Measurements from ENCODE around the gene ENPP3. TPM values are rescaled to one million over a fixed set of nuclear protein-coding genes. Genes with fewer than 3 reads are reported as not detected.

The ENPP3 gene
- polyA plus RNA-seq, 3 donors: not detected

DNA sequence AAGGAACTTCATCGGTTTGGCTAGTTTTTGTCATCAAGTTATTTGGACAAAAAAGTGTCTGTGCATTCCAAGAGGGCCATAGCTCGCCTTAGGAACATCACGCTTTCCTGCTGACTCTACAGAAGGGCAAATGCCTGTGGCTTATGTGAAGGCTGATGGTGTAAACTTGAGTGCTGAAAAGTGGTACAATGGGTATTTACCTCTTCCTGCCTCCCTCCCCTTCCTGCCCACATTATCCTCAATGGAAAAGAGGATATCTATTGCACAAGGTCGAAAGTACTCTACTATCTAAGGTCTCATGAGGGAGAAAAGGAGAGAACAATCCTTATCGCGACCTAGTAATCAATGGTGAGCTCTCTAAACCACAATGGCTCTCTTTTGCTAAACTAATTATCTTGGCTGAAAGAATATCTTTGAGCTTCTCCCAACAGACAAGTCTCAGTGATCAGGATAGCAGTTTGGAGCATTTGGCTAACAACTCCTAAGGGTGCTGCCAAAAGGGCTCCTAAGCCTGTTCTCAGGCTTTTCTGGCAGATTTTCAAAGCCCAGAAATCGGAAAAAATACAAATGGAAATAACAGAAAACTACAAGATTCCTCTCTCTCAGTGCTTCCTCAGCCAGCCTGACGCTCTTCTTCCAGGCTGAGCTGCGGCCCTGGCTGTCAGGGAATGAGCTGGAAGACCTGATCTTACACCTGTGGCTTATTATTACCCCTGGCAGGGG, 128.1 kb downstream of the ENPP3 start:
- Mint-ChIP-seq H3K27me3 (ENCODE audit: low read depth in 3 of 3) (peaks cover 0 to 3% (median 2%) of the 10 kb centered on the region in 3 donors), H3K36me3 (no peaks in the 10 kb centered on the region), H3K4me1 (no peaks in the 10 kb centered on the region), H3K9me3 (peaks cover 0 to 3% (median 0%) of the 10 kb centered on the region in 7 donors), H3K4me3 (no peak overlapping the region), H3K27ac (no peak overlapping the region)
- Histone ChIP-seq H3K4me3 (replicated peaks in 1 of 3; ENCODE audit: low read depth in 2 of 3, low read length in 3 of 3) (no peak overlapping the region), H4K20me1 (ENCODE audit: insufficient read depth, low read length) (no peaks in the 10 kb centered on the region), H3K27me3 (ENCODE audit: control insufficient read depth in 2 of 2, insufficient read depth in 2 of 2, low read length in 2 of 2) (no peaks in the 10 kb centered on the region), H3K4me1 (ENCODE audit: control insufficient read depth in 1 of 2, insufficient read depth in 2 of 2, low read length in 2 of 2) (no peaks in the 10 kb centered on the region), H3K9me3 (replicated peaks in 1 of 2; ENCODE audit: control insufficient read depth in 1 of 2, insufficient read depth in 1 of 2, low read length in 2 of 2) (no peaks in the 10 kb centered on the region), H3K79me2 (ENCODE audit: insufficient read depth, low read length) (no peaks in the 10 kb centered on the region), H3K27ac (ENCODE audit: low read depth in 1 of 2, low read length in 2 of 2) (no peak overlapping the region), H2AFZ (ENCODE audit: insufficient read depth, low read depth, low read length, poor library complexity, severe bottlenecking) (no peak overlapping the region), H3K4me2 (replicated peaks; ENCODE audit: extremely low read depth, low read length, poor library complexity, severe bottlenecking) (no peak overlapping the region), H3K36me3 (replicated peaks in 1 of 2; ENCODE audit: control insufficient read depth in 1 of 2, insufficient read depth in 2 of 2, low read length in 2 of 2) (no peaks in the 10 kb centered on the region), H3K9ac (ENCODE audit: insufficient read depth, low read length, poor library complexity, severe bottlenecking) (no peak overlapping the region)
- WGBS (ENCODE audit: insufficient coverage): 71% methylated on average over 3 of the region's 9 CpGs
- no peak for TF ChIP-seq CTCF (IDR thresholded peaks at IDR 0.05)
- no peak for DNase-seq
- intact Hi-C loops (cut with micrococcal nuclease): no loop called here

DNA sequence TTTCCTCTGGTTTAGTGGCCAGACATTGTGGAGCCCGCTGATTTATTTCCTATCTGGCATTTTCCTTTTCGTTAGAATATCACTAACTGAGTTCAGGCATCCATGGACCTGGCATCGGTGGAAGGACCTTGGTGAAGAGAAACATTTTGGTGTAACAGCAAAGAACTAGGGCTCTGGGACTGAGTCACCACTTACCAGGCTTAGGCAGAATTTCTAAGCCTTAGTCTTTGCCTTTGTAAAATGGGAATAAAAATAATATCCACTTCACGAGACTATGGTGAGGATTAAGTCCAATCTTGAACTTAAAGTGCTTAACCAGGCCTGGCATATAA, 128.7 kb downstream of the ENPP3 start:
- DNase-seq: no peak
- no peak overlapping the region for H2AFZ ChIP-seq (ENCODE audit: insufficient read depth, low read depth, low read length, poor library complexity, severe bottlenecking)
- no peaks in the 10 kb centered on the region for H3K4me1 ChIP-seq (ENCODE audit: control insufficient read depth in 1 of 2, insufficient read depth in 2 of 2, low read length in 2 of 2)
- no peak overlapping the region for H3K4me3 Mint-ChIP-seq
- H3K4me1 Mint-ChIP-seq: no peaks in the 10 kb centered on the region
- no peak overlapping the region for H3K27ac ChIP-seq (ENCODE audit: low read depth in 1 of 2, low read length in 2 of 2)
- no peaks in the 10 kb centered on the region for H3K36me3 Mint-ChIP-seq
- H3K9ac ChIP-seq (ENCODE audit: insufficient read depth, low read length, poor library complexity, severe bottlenecking): no peak overlapping the region
- no peaks in the 10 kb centered on the region for H3K79me2 ChIP-seq (ENCODE audit: insufficient read depth, low read length)
- H3K27ac Mint-ChIP-seq: no peak overlapping the region
- no peak for TF ChIP-seq CTCF (IDR thresholded peaks at IDR 0.05)
- H3K9me3 ChIP-seq (replicated peaks in 1 of 2; ENCODE audit: control insufficient read depth in 1 of 2, insufficient read depth in 1 of 2, low read length in 2 of 2): no peaks in the 10 kb centered on the region
- no peaks in the 10 kb centered on the region for H4K20me1 ChIP-seq (ENCODE audit: insufficient read depth, low read length)
- 70% methylated on average over 2 of the region's 4 CpGs for WGBS (ENCODE audit: insufficient coverage)
- H3K4me2 ChIP-seq (replicated peaks; ENCODE audit: extremely low read depth, low read length, poor library complexity, severe bottlenecking): no peak overlapping the region
- H3K27me3 ChIP-seq (ENCODE audit: control insufficient read depth in 2 of 2, insufficient read depth in 2 of 2, low read length in 2 of 2): no peaks in the 10 kb centered on the region
- H3K9me3 Mint-ChIP-seq: peaks cover 0 to 3% (median 0%) of the 10 kb centered on the region in 7 donors
- H3K4me3 ChIP-seq (replicated peaks in 1 of 3; ENCODE audit: low read depth in 2 of 3, low read length in 3 of 3): no peak overlapping the region
- H3K27me3 Mint-ChIP-seq (ENCODE audit: low read depth in 3 of 3): peaks cover 0 to 5% (median 3%) of the 10 kb centered on the region in 3 donors
- H3K36me3 ChIP-seq (replicated peaks in 1 of 2; ENCODE audit: control insufficient read depth in 1 of 2, insufficient read depth in 2 of 2, low read length in 2 of 2): no peaks in the 10 kb centered on the region
- intact Hi-C loops (cut with micrococcal nuclease): no loop called here

Data from CD14-positive monocyte (primary cell).